Esophagus muscularis mucosa (tissue), 3 donors: ENCODE data around the gene ANO10.

ENCODE experiments used
- POLR2AphosphoS5 ChIP-seq, 2 donors: sonication (generic); formaldehyde crosslinking; IDR thresholded peaks; one replicate each; pipeline ENCODE4 v1.6.1; 2017; ENCODE audit warnings: antibody characterized with exemption in 2 of 2
- TF ChIP-seq, protein P1 (sequence below), 3 experiments: fragments of 200-600 bp in 2 of 3; fragments of 450-650 bp in 1 of 3; sonication (generic) in 2 of 3; IDR thresholded peaks; one replicate each; pipeline ENCODE4 v1.5.1; 2017 to 2019; ENCODE audit warnings: antibody characterized with exemption in 3 of 3, mild to moderate bottlenecking in 2 of 3, moderate library complexity in 1 of 3

DNA sequence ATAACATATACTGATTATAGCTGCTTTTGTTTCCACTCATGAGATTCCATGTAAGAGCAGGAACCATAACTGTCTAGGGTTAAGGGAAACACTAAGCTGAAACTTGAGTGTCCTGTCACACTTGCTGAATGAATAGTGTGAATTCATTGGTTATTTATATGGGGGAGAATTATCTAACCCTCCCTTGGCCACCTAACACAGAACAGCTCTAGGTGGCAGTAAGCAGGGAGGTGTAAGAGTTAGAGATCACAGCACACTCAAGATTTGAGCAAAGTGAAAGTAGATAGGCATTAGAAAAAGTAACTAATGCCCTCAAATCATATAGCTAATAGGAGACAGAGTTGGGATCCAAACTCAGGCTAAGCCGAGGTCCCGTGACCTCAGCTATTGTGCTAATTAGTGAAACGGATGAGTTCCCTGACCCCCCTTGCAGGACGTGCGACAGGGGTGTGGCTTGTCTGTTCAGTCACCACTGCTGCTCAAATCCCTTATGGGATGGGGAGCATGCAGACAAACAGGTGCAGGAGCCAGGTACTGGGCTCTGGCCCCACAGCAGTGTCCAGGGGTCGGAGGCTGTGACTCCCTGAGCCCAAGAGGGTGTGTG is 27.7 kb upstream of the ANO10 start:
- no peak for TF ChIP-seq POLR2AphosphoS5 (IDR thresholded peaks at IDR 0.05)
- TF ChIP-seq, protein P1, sequence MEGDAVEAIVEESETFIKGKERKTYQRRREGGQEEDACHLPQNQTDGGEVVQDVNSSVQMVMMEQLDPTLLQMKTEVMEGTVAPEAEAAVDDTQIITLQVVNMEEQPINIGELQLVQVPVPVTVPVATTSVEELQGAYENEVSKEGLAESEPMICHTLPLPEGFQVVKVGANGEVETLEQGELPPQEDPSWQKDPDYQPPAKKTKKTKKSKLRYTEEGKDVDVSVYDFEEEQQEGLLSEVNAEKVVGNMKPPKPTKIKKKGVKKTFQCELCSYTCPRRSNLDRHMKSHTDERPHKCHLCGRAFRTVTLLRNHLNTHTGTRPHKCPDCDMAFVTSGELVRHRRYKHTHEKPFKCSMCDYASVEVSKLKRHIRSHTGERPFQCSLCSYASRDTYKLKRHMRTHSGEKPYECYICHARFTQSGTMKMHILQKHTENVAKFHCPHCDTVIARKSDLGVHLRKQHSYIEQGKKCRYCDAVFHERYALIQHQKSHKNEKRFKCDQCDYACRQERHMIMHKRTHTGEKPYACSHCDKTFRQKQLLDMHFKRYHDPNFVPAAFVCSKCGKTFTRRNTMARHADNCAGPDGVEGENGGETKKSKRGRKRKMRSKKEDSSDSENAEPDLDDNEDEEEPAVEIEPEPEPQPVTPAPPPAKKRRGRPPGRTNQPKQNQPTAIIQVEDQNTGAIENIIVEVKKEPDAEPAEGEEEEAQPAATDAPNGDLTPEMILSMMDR (IDR thresholded peaks at IDR 0.05), result no peak
